CD14-positive monocyte (primary cell): ENCODE measurements around the gene IQGAP2. TPM values are rescaled to one million over a fixed set of nuclear protein-coding genes. Genes with fewer than 3 reads are reported as not detected.

Experiments used
- DNase-seq, 3 donors: peaks; one replicate each; pipeline ENCODE4 v3.0.0-alpha.2; 2011 to 2022
- H2AFZ ChIP-seq: 2 replicates; pipeline ENCODE4 v1.6.0; 2012; ENCODE audit warnings: mild to moderate bottlenecking, low read depth, low read length, inconsistent platforms; ENCODE audit not compliant: insufficient read depth, poor library complexity, severe bottlenecking
- H3K27ac ChIP-seq, 2 donors: 1 replicate in 1 of 2; 2 replicates in 1 of 2; pipeline ENCODE4 v1.5.1; 2012 to 2013; ENCODE audit warnings: low read length in 2 of 2, control low read depth in 1 of 2, inconsistent platforms in 1 of 2, low read depth in 1 of 2, mild to moderate bottlenecking in 1 of 2
- H3K27me3 ChIP-seq, 2 donors: one replicate each; pipeline versions ENCODE4 v1.6.0 to v1.6.1; 2011 to 2013; ENCODE audit warnings: low read length in 2 of 2; ENCODE audit not compliant: control insufficient read depth in 2 of 2, insufficient read depth in 2 of 2
- H3K36me3 ChIP-seq, 2 donors: replicated peaks in 1 of 2; 1 replicate in 1 of 2; 2 replicates in 1 of 2; pipeline versions ENCODE4 v1.5.1 to v1.6.1; 2012 to 2013; ENCODE audit warnings: low read length in 2 of 2, control low read depth in 1 of 2, inconsistent platforms in 1 of 2, mild to moderate bottlenecking in 1 of 2; ENCODE audit not compliant: insufficient read depth in 2 of 2, control insufficient read depth in 1 of 2
- H3K4me1 ChIP-seq, 2 donors: 1 replicate in 1 of 2; 2 replicates in 1 of 2; pipeline versions ENCODE4 v1.5.1 to v1.6.1; 2012 to 2013; ENCODE audit warnings: low read length in 2 of 2, control low read depth in 1 of 2, inconsistent platforms in 1 of 2, mild to moderate bottlenecking in 1 of 2, moderate library complexity in 1 of 2; ENCODE audit not compliant: insufficient read depth in 2 of 2, control insufficient read depth in 1 of 2
- H3K4me2 ChIP-seq: replicated peaks from 2 replicates; pipeline ENCODE3; 2012; ENCODE audit warnings: low read length, moderate library complexity, mild to moderate bottlenecking; ENCODE audit not compliant: poor library complexity, severe bottlenecking; ENCODE audit errors: extremely low read depth
- H3K4me3 ChIP-seq, 3 experiments: fragments of 200-600 bp in 1 of 3; sonication (generic) in 1 of 3; replicated peaks in 1 of 3; 1 replicate in 2 of 3; 2 replicates in 1 of 3; pipeline ENCODE4 v1.5.1; 2011 to 2013; ENCODE audit warnings: low read length in 3 of 3, mild to moderate bottlenecking in 3 of 3, control low read depth in 2 of 3, low read depth in 2 of 3, inconsistent platforms in 1 of 3, moderate library complexity in 1 of 3
- H3K79me2 ChIP-seq: 2 replicates; pipeline ENCODE4 v1.6.0; 2012; ENCODE audit warnings: mild to moderate bottlenecking, control low read depth, inconsistent platforms, low read length, moderate library complexity; ENCODE audit not compliant: insufficient read depth
- H3K9ac ChIP-seq: 2 replicates; pipeline ENCODE4 v1.6.0; 2017; ENCODE audit warnings: low read length, mild to moderate bottlenecking; ENCODE audit not compliant: insufficient read depth, poor library complexity, severe bottlenecking
- H3K9me3 ChIP-seq, 2 donors: replicated peaks in 1 of 2; 1 replicate in 1 of 2; 2 replicates in 1 of 2; pipeline versions ENCODE4 v1.5.1 to v1.6.1; 2012 to 2013; ENCODE audit warnings: low read length in 2 of 2, control low read depth in 1 of 2; ENCODE audit not compliant: control insufficient read depth in 1 of 2, insufficient read depth in 1 of 2
- H4K20me1 ChIP-seq: 2 replicates; pipeline ENCODE4 v1.6.0; 2012; ENCODE audit warnings: mild to moderate bottlenecking, low read length, control low read depth, moderate library complexity; ENCODE audit not compliant: insufficient read depth
- H3K27ac Mint-ChIP-seq, 7 donors: one replicate each; pipeline ENCODE4 v1.8.0; 2020; ENCODE audit warnings: mild to moderate bottlenecking in 7 of 7, mixed read lengths in 7 of 7, moderate library complexity in 6 of 7, inconsistent platforms in 2 of 7
- H3K27me3 Mint-ChIP-seq, 3 donors: one replicate each; pipeline ENCODE4 v1.8.0; 2021 to 2022; ENCODE audit warnings: low read depth in 3 of 3, mild to moderate bottlenecking in 3 of 3, mixed read lengths in 3 of 3, moderate library complexity in 3 of 3, inconsistent platforms in 1 of 3
- H3K36me3 Mint-ChIP-seq, 2 donors: one replicate each; pipeline ENCODE4 v1.8.0; 2020; ENCODE audit warnings: mixed read lengths in 2 of 2, inconsistent platforms in 1 of 2, mild to moderate bottlenecking in 1 of 2
- H3K4me1 Mint-ChIP-seq: one replicate; pipeline ENCODE4 v1.8.0; 2020; ENCODE audit warnings: mild to moderate bottlenecking, mixed read lengths
- H3K4me3 Mint-ChIP-seq, 2 donors: one replicate each; pipeline ENCODE4 v1.8.0; 2020; ENCODE audit warnings: mild to moderate bottlenecking in 2 of 2, mixed read lengths in 2 of 2, moderate library complexity in 1 of 2
- H3K9me3 Mint-ChIP-seq, 7 donors: one replicate each; pipeline ENCODE4 v1.8.0; 2020 to 2022; ENCODE audit warnings: mixed read lengths in 7 of 7, mild to moderate bottlenecking in 6 of 7, moderate library complexity in 6 of 7, inconsistent platforms in 2 of 7
- WGBS: methylation state at CpG from one replicate; pipeline ENCODE4 v1.1.5; 2013; ENCODE audit warnings: missing lambda C conversion rate; ENCODE audit not compliant: insufficient coverage; 5-methylcytosine and 5-hydroxymethylcytosine counted together
- intact Hi-C, 2 donors: fragments of 100-400 bp; cut with micrococcal nuclease; formaldehyde crosslinking; loops; one replicate each; pipeline versions ENCODE4 v1.15.0 to v1.15.1; 2023
- polyA plus RNA-seq, 3 donors: library from polyadenylated mRNA; depleted of rRNA in 1 of 3; unstranded in 2 of 3; stranded (reverse) in 1 of 3; fragments of 300-500 nt in 2 of 3; fragments of >200 nt in 1 of 3; fragmentation: Illumina TruSeq in 2 of 3; gene quantifications; 1 replicate in 2 of 3; 2 replicates in 1 of 3; pipeline ENCODE4 v1.2.3, GENCODE V29; 2012 to 2021
- TF ChIP-seq, protein P1 (sequence below): fragments of 200-600 bp; IDR thresholded peaks from one replicate; pipeline ENCODE4 v1.8.0; 2022; ENCODE audit warnings: antibody characterized with exemption, mild to moderate bottlenecking

IQGAP2 gene
- polyA plus RNA-seq, 3 donors, result 21.4 to 50.9 (median 35.4) TPM

- Histone ChIP-seq H3K4me3 (no peak overlapping the region), H3K36me3 (peaks cover 6 to 29% of the 10 kb centered on the region in 2 donors), H3K4me1 (peaks cover 4 to 12% of the 10 kb centered on the region in 2 donors), H3K9ac (no peak overlapping the region), H2AFZ (no peak overlapping the region), H3K9me3 (no peaks in the 10 kb centered on the region), H3K4me2 (no peak overlapping the region), H3K27ac (peak overlapping the region in 1 of 2 donors; percentile 53), H4K20me1 (peaks cover 99% of the 10 kb centered on the region), H3K79me2 (peaks cover 100% of the 10 kb centered on the region), H3K27me3 (no peaks in the 10 kb centered on the region)
- Mint-ChIP-seq H3K9me3 (no peaks in the 10 kb centered on the region), H3K27me3 (no peaks in the 10 kb centered on the region), H3K36me3 (peaks cover 16 to 22% of the 10 kb centered on the region in 2 donors), H3K27ac (peak overlapping the region in 5 of 7 donors; percentile 4 to 62 (median 15)), H3K4me3 (no peak overlapping the region), H3K4me1 (peaks cover 37% of the 10 kb centered on the region)
- TF ChIP-seq, protein P1, sequence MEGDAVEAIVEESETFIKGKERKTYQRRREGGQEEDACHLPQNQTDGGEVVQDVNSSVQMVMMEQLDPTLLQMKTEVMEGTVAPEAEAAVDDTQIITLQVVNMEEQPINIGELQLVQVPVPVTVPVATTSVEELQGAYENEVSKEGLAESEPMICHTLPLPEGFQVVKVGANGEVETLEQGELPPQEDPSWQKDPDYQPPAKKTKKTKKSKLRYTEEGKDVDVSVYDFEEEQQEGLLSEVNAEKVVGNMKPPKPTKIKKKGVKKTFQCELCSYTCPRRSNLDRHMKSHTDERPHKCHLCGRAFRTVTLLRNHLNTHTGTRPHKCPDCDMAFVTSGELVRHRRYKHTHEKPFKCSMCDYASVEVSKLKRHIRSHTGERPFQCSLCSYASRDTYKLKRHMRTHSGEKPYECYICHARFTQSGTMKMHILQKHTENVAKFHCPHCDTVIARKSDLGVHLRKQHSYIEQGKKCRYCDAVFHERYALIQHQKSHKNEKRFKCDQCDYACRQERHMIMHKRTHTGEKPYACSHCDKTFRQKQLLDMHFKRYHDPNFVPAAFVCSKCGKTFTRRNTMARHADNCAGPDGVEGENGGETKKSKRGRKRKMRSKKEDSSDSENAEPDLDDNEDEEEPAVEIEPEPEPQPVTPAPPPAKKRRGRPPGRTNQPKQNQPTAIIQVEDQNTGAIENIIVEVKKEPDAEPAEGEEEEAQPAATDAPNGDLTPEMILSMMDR, result no peak
- no peak for DNase-seq
- 100% methylated on average over 1 of the region's 1 CpG for WGBS
- intact Hi-C loops, result no loop called here
Measured at GRCh38 chr5:76419597-76420298, 16.7 kb downstream of the IQGAP2 start.

DNA sequence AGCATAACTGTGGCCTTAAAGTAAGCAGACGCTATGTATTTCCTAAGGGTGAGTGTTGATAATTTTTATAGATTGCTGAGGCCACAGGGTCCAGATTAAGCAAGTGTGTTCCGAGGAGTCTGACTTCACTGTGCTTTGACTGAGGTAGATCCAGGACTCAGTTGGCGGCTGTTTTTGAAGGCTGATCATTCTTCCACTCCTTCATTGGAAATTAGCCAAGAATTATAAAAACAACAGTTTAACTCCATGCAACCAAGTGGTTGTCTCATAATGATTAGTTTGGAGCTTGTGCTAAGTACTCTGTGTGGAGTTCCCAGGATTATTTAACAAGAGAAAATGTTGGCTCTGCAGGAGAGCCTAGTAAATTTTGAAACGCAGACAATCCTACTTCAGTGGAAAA, 19.1 kb downstream of the IQGAP2 start:
- H3K36me3 ChIP-seq, result peaks cover 6 to 29% of the 10 kb centered on the region in 2 donors
- H3K27ac Mint-ChIP-seq, result peak overlapping the region in 5 of 7 donors; percentile 6 to 64 (median 51)
- H3K4me3 Mint-ChIP-seq, result no peak overlapping the region
- 93% methylated on average over 2 of the region's 4 CpGs for WGBS
- H3K9me3 Mint-ChIP-seq, result no peaks in the 10 kb centered on the region
- peaks cover 100% of the 10 kb centered on the region for H3K79me2 ChIP-seq
- peak overlapping the region in 1 of 2 donors; percentile 17 for H3K27ac ChIP-seq
- H3K4me2 ChIP-seq, result no peak overlapping the region
- intact Hi-C loops, result no loop called here
- peaks cover 21 to 23% of the 10 kb centered on the region in 2 donors for H3K36me3 Mint-ChIP-seq
- H3K9me3 ChIP-seq, result no peaks in the 10 kb centered on the region
- TF ChIP-seq, protein P1, result no peak
- no peak overlapping the region for H2AFZ ChIP-seq
- peaks cover 99% of the 10 kb centered on the region for H4K20me1 ChIP-seq
- H3K4me3 ChIP-seq, result no peak overlapping the region
- H3K4me1 ChIP-seq, result peaks cover 21 to 34% of the 10 kb centered on the region in 2 donors
- DNase-seq, result no peak
- no peaks in the 10 kb centered on the region for H3K27me3 Mint-ChIP-seq
- peaks cover 53% of the 10 kb centered on the region for H3K4me1 Mint-ChIP-seq
- no peak overlapping the region for H3K9ac ChIP-seq
- no peaks in the 10 kb centered on the region for H3K27me3 ChIP-seq
